PC-9 (cell line): ENCODE data around the gene MYH14. TPM values are rescaled to one million over a fixed set of nuclear protein-coding genes. Genes with fewer than 3 reads are reported as not detected.
"Not testable (repeated sequence)": the region's sequence is repeated elsewhere in the genome, so short reads cannot be mapped to it uniquely, and the experiment has no call there.

Experiments
- BruUV-seq: library from RNA; stranded (reverse); fragments of 400-500 nt; replicated peaks from 2 replicates; lab custom pipeline; 2021; lab: Mats Ljungman, UMichigan
- CTCF ChIA-PET: fragments of 300-600 bp; sonication (Branson Sonifier 250); formaldehyde crosslinking; loops from one replicate; lab custom pipeline; 2022; ENCODE audit warnings: antibody characterized with exemption; lab: Charles Lee
- POLR2A ChIA-PET: fragments of 300-600 bp; sonication (Branson Sonifier 250); formaldehyde crosslinking; loops from one replicate; lab custom pipeline; 2022; ENCODE audit warnings: antibody characterized with exemption; ENCODE audit not compliant: unreplicated experiment; lab: Charles Lee
- DNase-seq, 2 experiments: peaks; one replicate each; pipeline versions ENCODE4 v3.0.0 to v3.0.0-alpha.2; 2015 to 2022; ENCODE audit warnings: mixed read lengths in 1 of 2
- H2AFZ ChIP-seq: fragments of 200-600 bp; sonication (generic); 2 replicates; pipeline ENCODE4 v1.8.1; 2017; ENCODE audit warnings: antibody characterized with exemption
- H3F3A ChIP-seq: fragments of 200-600 bp; sonication (generic); 2 replicates; pipeline ENCODE4 v1.8.1; 2017; ENCODE audit warnings: antibody characterized with exemption, mild to moderate bottlenecking, low read depth; ENCODE audit not compliant: insufficient read depth
- H3K27ac ChIP-seq: fragments of 200-600 bp; sonication (generic); 2 replicates; pipeline ENCODE4 v1.6.1; 2016; ENCODE audit warnings: mixed run types
- H3K27me3 ChIP-seq: fragments of 200-600 bp; sonication (generic); 2 replicates; pipeline ENCODE4 v1.6.1; 2016; ENCODE audit warnings: low read depth, mixed run types; ENCODE audit not compliant: insufficient read depth
- H3K36me3 ChIP-seq: fragments of 200-600 bp; sonication (generic); 2 replicates; pipeline ENCODE4 v1.6.1; 2016; ENCODE audit warnings: low read depth, mixed run types
- H3K4me1 ChIP-seq: fragments of 200-600 bp; sonication (generic); replicated peaks from 2 replicates; pipeline ENCODE4 v1.6.1; 2016; ENCODE audit warnings: mixed run types; ENCODE audit not compliant: insufficient read depth
- H3K4me2 ChIP-seq: fragments of 200-600 bp; sonication (generic); 2 replicates; pipeline ENCODE4 v1.6.1; 2017; ENCODE audit warnings: mixed run types
- H3K4me3 ChIP-seq: fragments of 200-600 bp; sonication (generic); 2 replicates; pipeline ENCODE4 v1.6.1; 2016; ENCODE audit warnings: mixed run types
- H3K79me2 ChIP-seq: fragments of 200-600 bp; sonication (generic); 2 replicates; pipeline ENCODE4 v1.6.1; 2017; ENCODE audit warnings: low read depth, mixed run types
- H3K9me2 ChIP-seq: fragments of 200-600 bp; sonication (generic); 2 replicates; pipeline ENCODE4 v1.8.1; 2017; ENCODE audit warnings: mild to moderate bottlenecking; ENCODE audit not compliant: insufficient read depth
- H3K9me3 ChIP-seq: fragments of 200-600 bp; sonication (generic); 2 replicates; pipeline ENCODE4 v1.8.1; 2016; ENCODE audit warnings: low read depth; ENCODE audit not compliant: insufficient read depth
- H4K20me1 ChIP-seq: fragments of 200-600 bp; sonication (generic); 2 replicates; pipeline ENCODE4 v1.8.1; 2017; ENCODE audit not compliant: insufficient read depth
- CTCF ChIP-seq: fragments of 200-600 bp; sonication (generic); conservative IDR thresholded peaks from 2 replicates; pipeline ENCODE4 v1.6.1; 2017; ENCODE audit warnings: mixed run types, antibody characterized with exemption, mild to moderate bottlenecking, moderate library complexity
- EZH2 ChIP-seq: fragments of 200-600 bp; sonication (generic); IDR thresholded peaks from 2 replicates; pipeline ENCODE4 v1.8.0; 2017; ENCODE audit warnings: antibody characterized with exemption, low read depth
- intact Hi-C: fragments of 100-400 bp; cut with micrococcal nuclease; formaldehyde crosslinking; loops from one replicate; pipeline ENCODE4 v1.10.0; 2022; ENCODE audit not compliant: unreplicated experiment
- total RNA-seq: library from RNA; stranded (reverse); gene quantifications from 2 replicates; pipeline ENCODE4 v1.2.3, GENCODE V29; 2021

MYH14 gene
- total RNA-seq, 1 experiment from 2014 or later: 115 TPM

DNA sequence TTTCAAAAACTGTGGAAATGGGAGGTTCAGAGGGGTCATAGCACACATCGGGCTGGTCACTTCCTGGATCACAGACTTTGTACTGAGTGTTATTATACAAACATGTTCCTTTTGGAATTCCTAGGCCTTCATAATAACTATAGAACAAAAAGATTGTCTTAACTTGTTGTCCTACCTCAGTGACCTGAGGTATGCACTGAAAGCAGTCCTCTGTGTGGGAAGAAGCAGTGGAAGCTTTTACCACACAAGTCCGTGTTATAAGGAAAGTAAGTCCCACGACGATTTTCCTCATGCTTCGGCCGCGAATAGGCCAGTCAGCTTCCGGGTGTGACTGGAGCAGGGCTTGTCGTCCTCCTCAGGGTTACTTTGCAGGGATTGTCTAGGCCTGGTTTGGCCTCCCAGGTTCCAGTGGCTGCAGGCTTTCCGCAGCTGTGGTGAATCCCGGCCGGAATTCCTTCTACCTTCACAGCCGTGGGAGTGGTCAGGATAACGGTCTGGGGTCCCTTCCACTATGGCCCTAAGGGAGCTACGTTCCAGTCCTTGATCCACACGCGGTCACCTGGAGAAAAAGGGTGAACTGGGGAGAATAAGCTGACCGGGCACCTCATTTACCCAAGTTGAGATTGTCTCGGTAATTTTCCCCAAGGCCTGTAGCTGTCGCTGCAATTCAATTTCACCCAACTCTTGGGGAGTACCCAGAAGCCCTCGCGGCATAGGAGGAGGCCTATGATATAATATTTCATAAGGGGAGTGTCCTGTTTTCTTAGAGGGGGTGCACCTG is 146.0 kb downstream of the MYH14 start:
- intact Hi-C loops: no loop called here
- H2AFZ ChIP-seq: no peak overlapping the region
- BruUV-seq: no TSS peak

GRCh38 chr19:50352242-50352641 is 148.8 kb downstream of the MYH14 start:
- Histone ChIP-seq H3K4me1 (no peaks in the 10 kb centered on the region), H3K4me3 (no peak overlapping the region), H4K20me1 (no peaks in the 10 kb centered on the region), H3K27ac (no peak overlapping the region), H3K4me2 (no peak overlapping the region), H2AFZ (no peak overlapping the region), H3K27me3 (peaks cover 14% of the 10 kb centered on the region), H3K9me3 (no peaks in the 10 kb centered on the region), H3K9me2 (no peaks in the 10 kb centered on the region), H3F3A (no peaks in the 10 kb centered on the region; the same call in 1 of the 2 replicates), H3K36me3 (no peaks in the 10 kb centered on the region), H3K79me2 (no peaks in the 10 kb centered on the region)
- no peak for DNase-seq
- intact Hi-C loops: no loop called here
- CTCF ChIA-PET: no interaction called here
- POLR2A ChIA-PET: no interaction called here
- no TSS peak for BruUV-seq
- TF ChIP-seq CTCF: no peak
- no peak for TF ChIP-seq EZH2

More for the DNA sequence above, 146.0 kb downstream of the MYH14 start:
- CTCF ChIA-PET: no interaction called here
- no peak overlapping the region for H3K4me3 ChIP-seq
- H3K36me3 ChIP-seq: no peaks in the 10 kb centered on the region
- H3K27ac ChIP-seq: no peak overlapping the region
- H3F3A ChIP-seq: no peaks in the 10 kb centered on the region
- TF ChIP-seq EZH2 (no peak), CTCF (no peak)
- H3K4me1 ChIP-seq: no peaks in the 10 kb centered on the region
- H3K27me3 ChIP-seq: peaks cover 12% of the 10 kb centered on the region; the same call in 1 of the 2 replicates
- H4K20me1 ChIP-seq: no peaks in the 10 kb centered on the region
- no peak overlapping the region for H3K4me2 ChIP-seq
- H3K9me3 ChIP-seq: no peaks in the 10 kb centered on the region
- DNase-seq: no peak
- no peaks in the 10 kb centered on the region for H3K79me2 ChIP-seq
- H3K9me2 ChIP-seq: no peaks in the 10 kb centered on the region
- POLR2A ChIA-PET: no interaction called here

- H3K79me2 ChIP-seq, H3K9me3 ChIP-seq, DNase-seq, H3K36me3 ChIP-seq, H4K20me1 ChIP-seq, BruUV-seq, H3F3A ChIP-seq, H3K4me1 ChIP-seq, intact Hi-C loops, H3K4me3 ChIP-seq, H3K27ac ChIP-seq, H3K9me2 ChIP-seq, H3K4me2 ChIP-seq, H2AFZ ChIP-seq: not testable (repeated sequence)
- CTCF ChIA-PET: interaction anchor here (0.7 kb wide), 1 partner anchor 207 kb away, joined by 5 read pairs; no protein-coding TSS in a partner anchor
- H3K27me3 ChIP-seq: peaks cover 14% of the 10 kb centered on the region
- POLR2A ChIA-PET: interaction anchor here (0.7 kb wide), 1 partner anchor 143 kb away, joined by 8 read pairs; no protein-coding TSS in a partner anchor
Observed at GRCh38 chr19:50353487-50353880, 150.1 kb downstream of the MYH14 start.
